ENCODE data around the gene NUTM1. TPM values are rescaled to one million over a fixed set of nuclear protein-coding genes. Genes with fewer than 3 reads are reported as not detected.

Gene NUTM1
- total RNA-seq, 1 donor from 2014 or later = not detected

DNA sequence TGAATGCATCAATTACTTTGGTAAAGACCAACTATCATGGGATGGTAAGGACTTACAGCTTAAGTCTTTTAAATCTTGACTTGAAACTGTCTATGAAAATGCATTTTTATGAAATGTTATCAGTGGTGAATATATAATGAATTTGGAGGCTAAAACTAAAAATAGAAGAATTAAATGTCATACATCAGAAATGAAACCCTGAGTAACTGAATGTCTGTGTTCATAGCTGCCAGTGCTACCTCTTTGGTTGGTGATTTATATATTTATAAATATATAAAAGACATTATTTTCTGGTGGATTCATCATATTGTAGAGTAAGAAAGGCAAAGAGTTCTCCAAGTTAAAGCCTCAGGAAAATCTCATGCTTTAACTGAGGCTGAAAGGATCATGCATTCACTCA lies 17.7 kb upstream of the NUTM1 start:
- H3K9me3 Mint-ChIP-seq (ENCODE audit: unreplicated experiment) = no peaks in the 10 kb centered on the region
- no peak for DNase-seq (ENCODE audit: low spot score)
- H3K4me3 Mint-ChIP-seq (ENCODE audit: unreplicated experiment) = no peak overlapping the region
- H3K27me3 Mint-ChIP-seq (ENCODE audit: unreplicated experiment) = peaks cover 1% of the 10 kb centered on the region
- H3K27ac Mint-ChIP-seq (ENCODE audit: unreplicated experiment) = no peak overlapping the region
- TF ChIP-seq, protein P1, sequence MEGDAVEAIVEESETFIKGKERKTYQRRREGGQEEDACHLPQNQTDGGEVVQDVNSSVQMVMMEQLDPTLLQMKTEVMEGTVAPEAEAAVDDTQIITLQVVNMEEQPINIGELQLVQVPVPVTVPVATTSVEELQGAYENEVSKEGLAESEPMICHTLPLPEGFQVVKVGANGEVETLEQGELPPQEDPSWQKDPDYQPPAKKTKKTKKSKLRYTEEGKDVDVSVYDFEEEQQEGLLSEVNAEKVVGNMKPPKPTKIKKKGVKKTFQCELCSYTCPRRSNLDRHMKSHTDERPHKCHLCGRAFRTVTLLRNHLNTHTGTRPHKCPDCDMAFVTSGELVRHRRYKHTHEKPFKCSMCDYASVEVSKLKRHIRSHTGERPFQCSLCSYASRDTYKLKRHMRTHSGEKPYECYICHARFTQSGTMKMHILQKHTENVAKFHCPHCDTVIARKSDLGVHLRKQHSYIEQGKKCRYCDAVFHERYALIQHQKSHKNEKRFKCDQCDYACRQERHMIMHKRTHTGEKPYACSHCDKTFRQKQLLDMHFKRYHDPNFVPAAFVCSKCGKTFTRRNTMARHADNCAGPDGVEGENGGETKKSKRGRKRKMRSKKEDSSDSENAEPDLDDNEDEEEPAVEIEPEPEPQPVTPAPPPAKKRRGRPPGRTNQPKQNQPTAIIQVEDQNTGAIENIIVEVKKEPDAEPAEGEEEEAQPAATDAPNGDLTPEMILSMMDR (IDR thresholded peaks at IDR 0.05; ENCODE audit: unreplicated experiment) = no peak
- H3K4me1 Mint-ChIP-seq (ENCODE audit: unreplicated experiment) = no peaks in the 10 kb centered on the region
- no peaks in the 10 kb centered on the region for H3K36me3 Mint-ChIP-seq (ENCODE audit: low read depth, unreplicated experiment)

DNA sequence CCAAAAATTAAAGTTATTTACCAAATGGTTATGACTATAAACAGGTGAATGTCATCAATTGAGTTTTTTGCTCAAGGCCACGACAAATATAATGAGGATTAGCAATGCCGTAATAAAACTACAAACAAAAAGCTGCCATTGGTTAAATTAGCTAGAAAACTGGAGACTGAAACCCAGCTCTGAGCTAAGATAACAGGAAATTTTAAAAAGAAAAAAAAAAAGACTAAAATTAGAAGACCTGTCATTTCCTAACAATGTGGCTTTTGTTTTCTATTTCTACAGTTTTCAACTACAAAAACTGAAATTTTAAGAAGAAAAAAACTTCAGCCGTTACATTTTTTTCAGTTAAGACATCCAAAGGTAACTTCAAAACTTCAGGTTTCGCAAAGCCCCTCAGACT lies 15.2 kb upstream of the NUTM1 start:
- Mint-ChIP-seq H3K9me3 (ENCODE audit: unreplicated experiment) (no peaks in the 10 kb centered on the region), H3K27me3 (ENCODE audit: unreplicated experiment) (peaks cover 1% of the 10 kb centered on the region), H3K4me1 (ENCODE audit: unreplicated experiment) (no peaks in the 10 kb centered on the region), H3K27ac (ENCODE audit: unreplicated experiment) (no peak overlapping the region), H3K36me3 (ENCODE audit: low read depth, unreplicated experiment) (no peaks in the 10 kb centered on the region), H3K4me3 (ENCODE audit: unreplicated experiment) (no peak overlapping the region)
- TF ChIP-seq, protein P1 (IDR thresholded peaks at IDR 0.05; ENCODE audit: unreplicated experiment) = no peak
- no peak for DNase-seq (ENCODE audit: low spot score)

DNA sequence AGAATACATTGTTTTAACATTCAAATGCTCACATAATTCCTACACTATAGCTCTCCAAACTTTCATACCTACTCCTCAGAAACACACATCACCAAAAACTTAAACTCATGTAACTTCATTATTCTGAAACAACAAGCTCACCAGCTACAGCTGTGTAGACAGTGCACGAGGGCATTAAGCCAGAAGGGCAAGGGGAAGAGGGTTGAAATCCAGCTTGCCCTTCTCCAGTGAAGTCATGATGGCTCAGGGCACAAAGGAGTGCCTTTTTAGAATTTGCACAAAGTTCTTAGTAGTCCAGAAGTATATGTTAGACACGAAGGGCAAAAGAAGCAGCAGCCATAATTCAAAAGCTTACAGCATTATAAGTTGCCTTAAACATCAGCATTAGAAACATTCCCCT lies 14.1 kb upstream of the NUTM1 start:
- H3K27ac Mint-ChIP-seq (ENCODE audit: unreplicated experiment) = no peak overlapping the region
- no peaks in the 10 kb centered on the region for H3K4me1 Mint-ChIP-seq (ENCODE audit: unreplicated experiment)
- DNase-seq (ENCODE audit: low spot score) = no peak
- TF ChIP-seq, protein P1 (IDR thresholded peaks at IDR 0.05; ENCODE audit: unreplicated experiment) = no peak
- no peaks in the 10 kb centered on the region for H3K9me3 Mint-ChIP-seq (ENCODE audit: unreplicated experiment)
- H3K27me3 Mint-ChIP-seq (ENCODE audit: unreplicated experiment) = peaks cover 1% of the 10 kb centered on the region
- H3K36me3 Mint-ChIP-seq (ENCODE audit: low read depth, unreplicated experiment) = no peaks in the 10 kb centered on the region
- no peak overlapping the region for H3K4me3 Mint-ChIP-seq (ENCODE audit: unreplicated experiment)

DNA sequence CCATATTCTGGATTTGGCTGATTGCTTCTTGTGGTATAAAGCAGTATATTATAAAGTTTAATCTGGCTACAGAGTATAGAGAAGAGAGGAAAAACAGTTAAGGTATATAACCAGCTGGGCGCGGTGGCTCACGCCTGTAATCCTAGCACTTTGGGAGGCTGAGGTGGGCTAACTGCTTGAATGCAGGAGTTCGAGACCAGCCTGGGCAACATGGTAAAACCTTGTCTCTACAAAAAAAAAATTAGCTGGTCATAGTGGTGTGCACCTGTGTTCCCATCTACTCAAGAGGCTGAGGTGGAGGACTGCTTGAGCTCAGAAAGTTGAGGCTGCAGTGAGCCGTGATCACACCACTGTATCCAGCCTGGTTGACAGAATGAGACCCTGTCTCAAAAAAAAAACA lies 12.8 kb upstream of the NUTM1 start:
- TF ChIP-seq, protein P1 (IDR thresholded peaks at IDR 0.05; ENCODE audit: unreplicated experiment) = no peak
- Mint-ChIP-seq H3K9me3 (ENCODE audit: unreplicated experiment) (no peaks in the 10 kb centered on the region), H3K4me3 (ENCODE audit: unreplicated experiment) (no peak overlapping the region), H3K4me1 (ENCODE audit: unreplicated experiment) (no peaks in the 10 kb centered on the region), H3K27me3 (ENCODE audit: unreplicated experiment) (peaks cover 1% of the 10 kb centered on the region), H3K27ac (ENCODE audit: unreplicated experiment) (no peak overlapping the region), H3K36me3 (ENCODE audit: low read depth, unreplicated experiment) (no peaks in the 10 kb centered on the region)
- DNase-seq (ENCODE audit: low spot score) = no peak

DNA sequence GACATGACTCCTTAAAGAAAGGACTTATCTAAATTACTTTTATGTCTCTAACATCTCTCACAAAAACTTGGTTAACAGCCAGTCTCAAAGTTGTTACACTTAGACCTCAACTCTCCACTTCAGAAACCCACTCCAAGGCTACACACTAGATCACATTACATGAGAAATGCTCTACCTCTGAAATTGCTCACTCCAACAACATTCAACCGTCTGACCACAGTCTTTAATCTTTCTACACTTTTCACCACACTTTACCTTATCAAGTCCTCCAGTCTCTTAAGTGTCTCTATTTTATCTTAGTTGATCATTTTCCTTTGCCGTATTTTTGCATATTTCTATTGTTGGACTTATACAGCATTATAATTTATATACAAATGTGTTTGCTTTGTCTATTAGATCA lies 11.3 kb upstream of the NUTM1 start:
- TF ChIP-seq, protein P1 (IDR thresholded peaks at IDR 0.05; ENCODE audit: unreplicated experiment) = no peak
- Mint-ChIP-seq H3K9me3 (ENCODE audit: unreplicated experiment) (no peaks in the 10 kb centered on the region), H3K36me3 (ENCODE audit: low read depth, unreplicated experiment) (no peaks in the 10 kb centered on the region), H3K27me3 (ENCODE audit: unreplicated experiment) (peaks cover 1% of the 10 kb centered on the region), H3K4me3 (ENCODE audit: unreplicated experiment) (no peak overlapping the region), H3K4me1 (ENCODE audit: unreplicated experiment) (peaks cover 6% of the 10 kb centered on the region), H3K27ac (ENCODE audit: unreplicated experiment) (no peak overlapping the region)
- no peak for DNase-seq (ENCODE audit: low spot score)
